ENCODE measurements around the gene KCTD1.

Gene KCTD1

GRCh38 chr18:26519114-26519513 lies 29.2 kb downstream of the KCTD1 start:
- DNase-seq: no peak

GRCh38 chr18:26516964-26517363 lies 31.4 kb downstream of the KCTD1 start:
- no peak for DNase-seq

GRCh38 chr18:26515643-26516487 lies 32.5 kb downstream of the KCTD1 start:
- no peak for DNase-seq

GRCh38 chr18:26511339-26512071 lies 36.8 kb downstream of the KCTD1 start:
- no peak for DNase-seq

GRCh38 chr18:26510337-26510736 lies 38.0 kb downstream of the KCTD1 start:
- no peak for DNase-seq

- no peak for DNase-seq
Measured at GRCh38 chr18:26506012-26506411, 42.3 kb downstream of the KCTD1 start.

GRCh38 chr18:26504831-26505230 lies 43.5 kb downstream of the KCTD1 start:
- DNase-seq: no peak

GRCh38 chr18:26503382-26503781 lies 45.0 kb downstream of the KCTD1 start:
- DNase-seq: no peak

- no peak for DNase-seq
Measured at GRCh38 chr18:26502823-26503222, 45.5 kb downstream of the KCTD1 start.

- DNase-seq: no peak
Measured at GRCh38 chr18:26497866-26498265, 50.5 kb downstream of the KCTD1 start.

- DNase-seq: no peak
Measured at GRCh38 chr18:26496528-26496927, 51.8 kb downstream of the KCTD1 start.

- no peak for DNase-seq
Measured at GRCh38 chr18:26495287-26495686, 53.1 kb downstream of the KCTD1 start.

GRCh38 chr18:26493021-26493420 lies 55.3 kb downstream of the KCTD1 start:
- DNase-seq: no peak

GRCh38 chr18:26491194-26491816 lies 57.0 kb downstream of the KCTD1 start:
- DNase-seq: no peak

GRCh38 chr18:26489881-26490280 lies 58.5 kb downstream of the KCTD1 start:
- DNase-seq: no peak

GRCh38 chr18:26489191-26489590 lies 59.2 kb downstream of the KCTD1 start:
- no peak for DNase-seq

GRCh38 chr18:26488417-26489009 lies 59.8 kb downstream of the KCTD1 start:
- no peak for DNase-seq

- no peak for DNase-seq
Measured at GRCh38 chr18:26487437-26487836, 60.9 kb downstream of the KCTD1 start.

- DNase-seq: no peak
Measured at GRCh38 chr18:26483633-26484032, 64.7 kb downstream of the KCTD1 start.

- DNase-seq: no peak
Measured at GRCh38 chr18:26482569-26482968, 65.8 kb downstream of the KCTD1 start.

- no peak for DNase-seq
Measured at GRCh38 chr18:26480897-26481795, 67.2 kb downstream of the KCTD1 start.

GRCh38 chr18:26479681-26480079 lies 68.7 kb downstream of the KCTD1 start:
- no peak for DNase-seq

Data from activated T-cell treated with anti-CD3 and anti-CD28 coated beads, Interleukin-2, amount 50 U/mL, for 1 hour (primary cell).